GM19351 (cell line): ENCODE measurements around the gene TTC21A.
"Not testable (repeated sequence)": the region's sequence is repeated elsewhere in the genome, so short reads cannot be mapped to it uniquely, and the experiment has no call there.

Experiments used
- ATAC-seq: cut with Tn5 transposase; IDR thresholded peaks from one replicate; pipeline ENCODE4 v1.9.1; 2021; ENCODE audit warnings: mild to moderate bottlenecking, moderate library complexity; ENCODE audit not compliant: unreplicated experiment

The TTC21A gene

GRCh38 chr3:39148435-39149058 lies 41.1 kb downstream of the TTC21A start:
- no peak for ATAC-seq

- no peak for ATAC-seq
Measured at GRCh38 chr3:39149059-39149455, 41.6 kb downstream of the TTC21A start.

GRCh38 chr3:39149498-39150147 lies 42.1 kb downstream of the TTC21A start:
- no peak for ATAC-seq

GRCh38 chr3:39150148-39150802 lies 42.8 kb downstream of the TTC21A start:
- ATAC-seq = no peak

GRCh38 chr3:39150803-39151631 lies 43.5 kb downstream of the TTC21A start:
- ATAC-seq = no peak

- no peak for ATAC-seq
Measured at GRCh38 chr3:39153977-39154279, 46.4 kb downstream of the TTC21A start.

- ATAC-seq = no peak
Measured at GRCh38 chr3:39154280-39155021, 47.0 kb downstream of the TTC21A start.

GRCh38 chr3:39156421-39156820 lies 48.9 kb downstream of the TTC21A start:
- ATAC-seq = no peak

GRCh38 chr3:39157359-39157758 lies 49.9 kb downstream of the TTC21A start:
- no peak for ATAC-seq

GRCh38 chr3:39158148-39158715 lies 50.8 kb downstream of the TTC21A start:
- ATAC-seq = no peak

- no peak for ATAC-seq
Measured at GRCh38 chr3:39164414-39164813, 56.9 kb downstream of the TTC21A start.

GRCh38 chr3:39165518-39165917 lies 58.0 kb downstream of the TTC21A start:
- no peak for ATAC-seq

- no peak for ATAC-seq
Measured at GRCh38 chr3:39166134-39166710, 58.7 kb downstream of the TTC21A start.

GRCh38 chr3:39166932-39167532 lies 59.6 kb downstream of the TTC21A start:
- no peak for ATAC-seq

- no peak for ATAC-seq
Measured at GRCh38 chr3:39168156-39168780, 60.8 kb downstream of the TTC21A start.

GRCh38 chr3:39169712-39170111 lies 62.2 kb downstream of the TTC21A start:
- no peak for ATAC-seq

GRCh38 chr3:39170461-39170860 lies 63.0 kb downstream of the TTC21A start:
- no peak for ATAC-seq

- ATAC-seq = not testable (repeated sequence)
Measured at GRCh38 chr3:39170877-39171276, 63.4 kb downstream of the TTC21A start.

- ATAC-seq = no peak
Measured at GRCh38 chr3:39171860-39172259, 64.4 kb downstream of the TTC21A start.
